BE2C (cell line): ENCODE measurements around the gene YRDC.

Experiments used
- DNase-seq: peaks from one replicate; pipeline ENCODE4 v3.0.0-alpha.2; 2020
- H3K27me3 ChIP-seq: fragments of 250-450 bp; sonication (Bioruptor Pico); 2 replicates; pipeline ENCODE4 v1.5.1; 2020; ENCODE audit warnings: mild to moderate bottlenecking
- H3K36me3 ChIP-seq: fragments of 250-450 bp; sonication (Bioruptor Pico); 2 replicates; pipeline ENCODE4 v1.5.1; 2020; ENCODE audit warnings: mild to moderate bottlenecking
- H3K4me1 ChIP-seq: fragments of 250-450 bp; sonication (Bioruptor Pico); 2 replicates; pipeline ENCODE4 v1.5.1; 2020
- H3K4me3 ChIP-seq: 2 replicates; pipeline ENCODE4 v1.5.1; 2011; ENCODE audit warnings: low read depth, low read length
- H3K9me3 ChIP-seq: fragments of 250-450 bp; sonication (Bioruptor Pico); 2 replicates; pipeline ENCODE4 v1.5.1; 2020
- TF ChIP-seq, protein P1 (sequence below): IDR thresholded peaks from 2 replicates; pipeline ENCODE4 v1.5.1; 2012; ENCODE audit warnings: mild to moderate bottlenecking, low read depth, low read length

YRDC gene

DNA sequence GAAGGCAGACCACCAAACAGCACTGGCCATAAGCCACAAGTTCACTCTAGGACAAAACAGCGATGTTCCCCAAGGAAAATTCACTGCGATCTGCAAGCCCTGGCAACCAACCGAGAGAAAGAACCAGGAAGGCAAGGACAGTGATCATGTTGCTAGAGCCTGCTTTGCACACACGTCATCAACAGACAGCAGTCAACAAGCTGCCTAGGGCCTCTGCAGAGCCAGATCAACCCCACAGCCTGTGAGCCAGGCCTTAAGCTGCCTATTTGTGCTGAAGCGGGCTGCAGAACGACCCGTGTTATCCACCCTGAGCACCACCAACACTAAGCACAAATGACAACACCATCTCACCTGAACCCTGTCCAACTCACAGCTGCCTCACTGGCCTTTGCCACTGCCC lies 6.2 kb upstream of the YRDC start:
- Histone ChIP-seq H3K36me3 (no peaks in the 10 kb centered on the region), H3K4me1 (no peaks in the 10 kb centered on the region), H3K9me3 (no peaks in the 10 kb centered on the region), H3K4me3 (no peak overlapping the region), H3K27me3 (no peaks in the 10 kb centered on the region)
- TF ChIP-seq, protein P1, sequence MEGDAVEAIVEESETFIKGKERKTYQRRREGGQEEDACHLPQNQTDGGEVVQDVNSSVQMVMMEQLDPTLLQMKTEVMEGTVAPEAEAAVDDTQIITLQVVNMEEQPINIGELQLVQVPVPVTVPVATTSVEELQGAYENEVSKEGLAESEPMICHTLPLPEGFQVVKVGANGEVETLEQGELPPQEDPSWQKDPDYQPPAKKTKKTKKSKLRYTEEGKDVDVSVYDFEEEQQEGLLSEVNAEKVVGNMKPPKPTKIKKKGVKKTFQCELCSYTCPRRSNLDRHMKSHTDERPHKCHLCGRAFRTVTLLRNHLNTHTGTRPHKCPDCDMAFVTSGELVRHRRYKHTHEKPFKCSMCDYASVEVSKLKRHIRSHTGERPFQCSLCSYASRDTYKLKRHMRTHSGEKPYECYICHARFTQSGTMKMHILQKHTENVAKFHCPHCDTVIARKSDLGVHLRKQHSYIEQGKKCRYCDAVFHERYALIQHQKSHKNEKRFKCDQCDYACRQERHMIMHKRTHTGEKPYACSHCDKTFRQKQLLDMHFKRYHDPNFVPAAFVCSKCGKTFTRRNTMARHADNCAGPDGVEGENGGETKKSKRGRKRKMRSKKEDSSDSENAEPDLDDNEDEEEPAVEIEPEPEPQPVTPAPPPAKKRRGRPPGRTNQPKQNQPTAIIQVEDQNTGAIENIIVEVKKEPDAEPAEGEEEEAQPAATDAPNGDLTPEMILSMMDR = no peak
- no peak for DNase-seq

DNA sequence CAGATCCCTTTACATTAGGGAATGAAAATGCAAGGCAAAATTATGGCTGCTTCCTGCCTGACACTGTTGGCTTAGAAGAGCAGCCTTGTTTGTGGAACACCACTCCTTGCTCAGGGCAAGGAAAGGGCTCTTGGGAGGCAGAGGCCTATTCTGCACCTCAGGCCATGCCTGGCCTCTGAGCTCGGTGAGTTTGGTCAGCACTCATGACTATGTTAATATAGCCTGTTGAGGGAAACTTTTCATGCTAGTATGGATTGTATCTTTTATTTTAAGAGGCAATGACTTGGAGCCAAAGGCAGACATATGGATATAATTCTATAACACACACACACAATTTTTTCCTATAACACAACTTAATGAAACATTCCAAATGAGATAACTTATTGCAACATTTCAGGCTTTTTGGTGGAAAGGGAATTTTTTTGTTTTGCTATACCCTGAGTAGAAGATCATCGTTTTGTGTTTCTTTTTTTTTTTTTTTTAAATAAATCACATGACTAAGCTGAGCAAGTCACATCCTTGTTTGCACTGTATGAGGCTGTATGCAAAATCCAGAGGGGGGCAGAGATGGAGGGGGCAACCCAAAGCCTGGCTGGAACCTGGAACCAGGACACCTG lies 5.6 kb upstream of the YRDC start:
- TF ChIP-seq, protein P1 = no peak
- no peaks in the 10 kb centered on the region for H3K27me3 ChIP-seq
- no peaks in the 10 kb centered on the region for H3K4me1 ChIP-seq
- no peaks in the 10 kb centered on the region for H3K36me3 ChIP-seq
- H3K9me3 ChIP-seq = no peaks in the 10 kb centered on the region
- no peak overlapping the region for H3K4me3 ChIP-seq
- DNase-seq = no peak

DNA sequence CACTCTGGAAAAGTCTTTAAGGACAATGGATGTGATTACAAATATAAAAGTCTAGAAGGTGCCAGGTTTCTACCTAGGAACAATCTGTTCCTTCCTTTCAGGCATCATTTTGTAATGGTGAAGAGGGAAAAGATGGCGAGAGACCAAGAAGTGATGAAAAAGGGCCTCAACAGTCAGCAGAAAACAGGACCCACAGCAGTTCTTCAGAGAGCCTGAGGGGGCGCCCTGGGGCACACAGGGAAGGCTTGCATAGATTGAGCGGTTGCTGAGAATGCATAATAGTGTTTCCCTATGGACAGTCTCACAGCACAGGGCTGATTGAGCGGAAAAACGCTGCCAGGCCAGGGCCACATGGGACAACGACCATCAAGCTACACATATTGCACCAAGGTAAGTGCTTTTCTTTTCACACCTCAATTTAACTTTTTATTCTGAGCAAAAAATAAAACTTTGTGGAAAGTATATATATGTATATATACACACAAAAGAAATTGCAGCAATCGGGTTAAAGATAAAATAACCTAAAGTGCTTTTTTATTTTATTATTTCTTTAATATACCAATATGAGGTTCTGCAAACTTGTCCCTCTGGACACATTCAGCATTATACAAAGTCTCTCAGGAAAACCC lies 3.1 kb upstream of the YRDC start:
- TF ChIP-seq, protein P1 = peak; percentile 79
- no peak overlapping the region for H3K4me3 ChIP-seq
- no peaks in the 10 kb centered on the region for H3K27me3 ChIP-seq
- H3K36me3 ChIP-seq = peaks cover 6% of the 10 kb centered on the region; the same call in 1 of the 2 replicates
- H3K9me3 ChIP-seq = no peaks in the 10 kb centered on the region
- H3K4me1 ChIP-seq = no peaks in the 10 kb centered on the region
- peak; percentile 71 for DNase-seq

DNA sequence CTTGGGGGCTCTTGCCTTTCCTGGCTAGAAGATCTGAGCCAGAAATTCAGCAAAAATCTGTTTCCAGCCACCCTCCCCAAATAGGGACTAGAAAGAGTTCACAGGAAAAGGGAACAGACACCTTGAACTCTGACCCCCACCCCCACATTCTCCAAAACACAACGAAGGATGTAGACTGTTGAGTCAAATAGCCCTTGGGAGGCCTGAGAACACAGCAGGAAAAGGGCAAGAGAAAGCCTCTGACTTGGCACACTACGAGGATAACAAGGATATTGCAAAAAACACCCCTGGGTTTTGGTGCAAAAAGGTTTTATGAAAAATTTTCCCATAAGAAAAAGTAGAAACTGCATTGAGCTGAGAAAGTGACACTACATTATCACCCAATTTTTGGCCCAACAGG lies 1.9 kb upstream of the YRDC start:
- Histone ChIP-seq H3K4me3 (no peak overlapping the region), H3K27me3 (no peaks in the 10 kb centered on the region), H3K9me3 (no peaks in the 10 kb centered on the region), H3K4me1 (no peaks in the 10 kb centered on the region), H3K36me3 (peaks cover 18% of the 10 kb centered on the region)
- TF ChIP-seq, protein P1 = no peak
- no peak for DNase-seq

DNA sequence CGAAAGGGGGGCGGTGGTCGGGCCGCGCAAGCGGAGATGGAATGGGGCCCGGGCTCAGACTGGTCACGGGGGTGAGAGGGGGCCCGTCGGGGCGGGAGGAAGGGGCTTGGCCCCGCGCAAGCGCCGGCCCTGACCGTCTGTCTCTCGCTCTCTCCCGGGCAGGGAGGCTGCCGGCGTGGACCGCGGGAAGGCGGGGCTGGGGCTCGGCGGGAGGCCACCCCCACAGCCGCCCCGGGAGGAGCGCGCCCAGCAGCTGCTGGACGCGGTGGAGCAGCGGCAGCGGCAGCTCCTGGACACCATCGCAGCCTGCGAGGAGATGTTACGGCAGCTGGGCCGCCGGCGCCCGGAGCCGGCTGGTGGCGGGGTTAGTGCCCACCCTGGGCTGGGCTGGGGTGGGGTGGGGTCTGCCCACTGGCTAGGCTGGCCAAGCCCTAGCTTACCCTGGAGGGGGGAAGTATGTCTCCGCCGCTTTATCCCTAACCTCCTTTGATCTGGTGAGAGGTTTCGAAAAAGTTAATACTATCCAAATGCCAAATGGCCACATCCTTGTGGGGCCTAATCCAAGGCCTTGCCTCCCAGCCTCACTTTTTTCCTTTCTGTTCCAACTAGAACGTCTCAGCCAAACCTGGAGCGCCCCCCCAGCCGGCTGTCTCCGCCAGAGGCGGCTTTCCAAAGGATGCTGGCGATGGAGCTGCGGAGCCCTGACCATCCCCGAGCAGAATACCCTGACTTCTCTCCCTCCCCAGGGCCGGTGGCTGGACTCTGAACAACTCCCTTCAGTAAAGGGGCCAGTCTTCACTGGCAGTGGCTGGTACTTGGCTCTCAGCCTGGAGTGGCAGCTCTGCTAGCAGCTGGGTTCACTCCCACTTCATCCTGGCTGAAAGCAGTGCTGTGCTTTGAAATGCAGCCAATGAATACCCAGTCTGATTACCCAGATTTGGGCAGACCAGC lies 636 bp upstream of the YRDC start:
- Histone ChIP-seq H3K36me3 (peaks cover 31% of the 10 kb centered on the region), H3K4me3 (peak overlapping the region; percentile 84), H3K27me3 (no peaks in the 10 kb centered on the region), H3K9me3 (no peaks in the 10 kb centered on the region), H3K4me1 (no peaks in the 10 kb centered on the region)
- DNase-seq = peak; percentile 70
- TF ChIP-seq, protein P1 = no peak

DNA sequence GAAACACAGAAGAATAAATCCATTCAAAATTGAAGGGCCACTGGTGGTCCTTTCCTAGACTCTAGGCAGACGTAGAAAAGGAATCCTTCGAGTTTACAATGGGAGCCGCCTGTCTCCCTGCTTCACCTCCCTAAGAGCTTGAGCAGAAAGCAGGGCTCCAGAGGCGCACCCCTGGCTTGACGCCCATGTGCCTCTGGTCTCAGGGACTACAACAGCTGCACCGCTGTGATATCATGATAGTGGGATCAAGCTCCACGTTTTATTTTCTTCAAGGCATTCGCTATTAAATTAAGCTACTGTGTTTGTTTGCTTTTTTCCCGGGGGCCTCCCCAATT lies 821 bp downstream of the YRDC start:
- H3K36me3 ChIP-seq = peaks cover 40% of the 10 kb centered on the region
- DNase-seq = no peak
- no peaks in the 10 kb centered on the region for H3K4me1 ChIP-seq
- H3K4me3 ChIP-seq = peak overlapping the region; percentile 84
- TF ChIP-seq, protein P1 = no peak
- H3K27me3 ChIP-seq = no peaks in the 10 kb centered on the region
- H3K9me3 ChIP-seq = no peaks in the 10 kb centered on the region
